Fibroblast of lung (primary cell): Measurements from ENCODE around the gene SRC.

Source experiments
- CTCF ChIP-seq, 2 donors: IDR thresholded peaks in 1 of 2; conservative IDR thresholded peaks in 1 of 2; 1 replicate in 1 of 2; 2 replicates in 1 of 2; pipeline ENCODE4 v1.5.1; 2011 to 2012; ENCODE audit warnings: low read length in 2 of 2, control low read depth in 1 of 2, inconsistent platforms in 1 of 2, low read depth in 1 of 2, mild to moderate bottlenecking in 1 of 2
- EZH2 ChIP-seq: IDR thresholded peaks from 2 replicates; pipeline ENCODE4 v1.5.1; 2012; ENCODE audit warnings: low read length, control low read depth, mild to moderate bottlenecking; ENCODE audit errors: missing control alignments

GRCh38 chr20:37414224-37415035 is 68.5 kb downstream of the SRC start:
- no peak for TF ChIP-seq CTCF (conservative IDR thresholded peaks at IDR 0.05 in 1 of 2, IDR thresholded peaks at IDR 0.05 in 1 of 2; ENCODE audit: low read depth in 1 of 2, low read length in 2 of 2)
- TF ChIP-seq EZH2, result peak; percentile 45
